Suprapubic skin (tissue), 4 donors: ENCODE measurements around the gene SCUBE2.

Experiments used
- EP300 ChIP-seq: sonication (generic); formaldehyde crosslinking; IDR thresholded peaks from one replicate; pipeline ENCODE4 v1.6.1; 2017; ENCODE audit warnings: antibody characterized with exemption
- POLR2A ChIP-seq, 2 donors: fragments of 450-650 bp; IDR thresholded peaks; one replicate each; pipeline ENCODE4 v1.6.1; 2017; ENCODE audit warnings: antibody characterized with exemption in 2 of 2, mild to moderate bottlenecking in 2 of 2, moderate library complexity in 2 of 2
- POLR2AphosphoS5 ChIP-seq, 3 donors: sonication (generic); formaldehyde crosslinking; IDR thresholded peaks; one replicate each; pipeline ENCODE4 v1.6.1; 2017; ENCODE audit warnings: antibody characterized with exemption in 3 of 3
- TF ChIP-seq, protein P1 (sequence below), 2 donors: fragments of 200-600 bp in 1 of 2; fragments of 450-650 bp in 1 of 2; sonication (generic) in 1 of 2; IDR thresholded peaks; one replicate each; pipeline ENCODE4 v1.5.1; 2016 to 2019; ENCODE audit warnings: antibody characterized with exemption in 2 of 2, mild to moderate bottlenecking in 1 of 2, moderate library complexity in 1 of 2

DNA sequence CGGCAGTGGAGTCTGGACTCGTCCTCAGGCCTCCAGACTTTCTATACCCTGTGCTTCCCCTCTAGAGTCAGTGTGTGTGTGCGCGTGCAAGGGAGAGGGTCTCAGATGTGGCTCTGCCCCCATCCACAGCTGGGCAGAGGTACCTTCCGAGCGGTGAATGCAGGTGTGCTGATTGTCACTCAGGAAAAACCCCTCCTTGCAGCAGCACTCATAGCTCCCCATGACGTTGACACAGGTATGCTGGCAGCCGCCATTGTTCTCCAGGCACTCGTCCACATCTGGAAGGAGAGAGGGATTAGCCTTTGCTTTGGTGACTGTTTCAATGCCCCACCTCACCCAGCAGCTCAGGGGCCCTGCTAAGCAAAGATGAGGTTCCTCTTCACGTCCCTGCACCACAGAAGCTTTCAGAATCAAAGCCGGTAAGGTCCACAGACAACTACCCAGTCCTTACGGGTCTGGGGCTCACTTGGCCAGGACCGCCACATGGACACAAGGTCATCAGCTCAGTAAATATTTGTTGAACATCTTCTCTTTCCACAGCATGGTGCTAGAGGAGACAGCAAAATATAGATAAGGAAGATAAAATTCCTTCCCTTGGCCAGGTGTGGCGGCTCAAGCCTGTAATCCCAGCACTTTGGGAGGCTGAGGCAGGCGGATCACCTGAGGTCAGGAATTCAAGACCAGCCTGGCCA is 16.9 kb downstream of the SCUBE2 start:
- TF ChIP-seq POLR2AphosphoS5 (IDR thresholded peaks at IDR 0.05): no peak
- TF ChIP-seq, protein P1, sequence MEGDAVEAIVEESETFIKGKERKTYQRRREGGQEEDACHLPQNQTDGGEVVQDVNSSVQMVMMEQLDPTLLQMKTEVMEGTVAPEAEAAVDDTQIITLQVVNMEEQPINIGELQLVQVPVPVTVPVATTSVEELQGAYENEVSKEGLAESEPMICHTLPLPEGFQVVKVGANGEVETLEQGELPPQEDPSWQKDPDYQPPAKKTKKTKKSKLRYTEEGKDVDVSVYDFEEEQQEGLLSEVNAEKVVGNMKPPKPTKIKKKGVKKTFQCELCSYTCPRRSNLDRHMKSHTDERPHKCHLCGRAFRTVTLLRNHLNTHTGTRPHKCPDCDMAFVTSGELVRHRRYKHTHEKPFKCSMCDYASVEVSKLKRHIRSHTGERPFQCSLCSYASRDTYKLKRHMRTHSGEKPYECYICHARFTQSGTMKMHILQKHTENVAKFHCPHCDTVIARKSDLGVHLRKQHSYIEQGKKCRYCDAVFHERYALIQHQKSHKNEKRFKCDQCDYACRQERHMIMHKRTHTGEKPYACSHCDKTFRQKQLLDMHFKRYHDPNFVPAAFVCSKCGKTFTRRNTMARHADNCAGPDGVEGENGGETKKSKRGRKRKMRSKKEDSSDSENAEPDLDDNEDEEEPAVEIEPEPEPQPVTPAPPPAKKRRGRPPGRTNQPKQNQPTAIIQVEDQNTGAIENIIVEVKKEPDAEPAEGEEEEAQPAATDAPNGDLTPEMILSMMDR (IDR thresholded peaks at IDR 0.05): no peak
- TF ChIP-seq POLR2A (IDR thresholded peaks at IDR 0.05): no peak
- no peak for TF ChIP-seq EP300
